ENCODE data around the gene PTGER2. TPM values are rescaled to one million over a fixed set of nuclear protein-coding genes. Genes with fewer than 3 reads are reported as not detected.

Gene PTGER2
- total RNA-seq, 2 donors from 2014 or later = 2.3 TPM; not detected in 1

- no peak overlapping the region for H3K4me3 ChIP-seq
- no peaks in the 10 kb centered on the region for H3K36me3 ChIP-seq (replicated peaks in 1 of 2; ENCODE audit: insufficient read depth in 1 of 2, low read depth in 2 of 2)
- intact Hi-C loops (cut with DNase I) = loop anchor here (10.0 kb wide), 1 partner anchor 175 kb away; no protein-coding TSS in a partner anchor
- H3K4me1 ChIP-seq = no peaks in the 10 kb centered on the region
- peak; percentile 68 for ATAC-seq
- peak in 1 of 4 donors; percentile 15 for DNase-seq
- no peak overlapping the region for H3K27ac ChIP-seq
- H3K9me3 ChIP-seq = no peaks in the 10 kb centered on the region
- TF ChIP-seq POLR2A (IDR thresholded peaks at IDR 0.05) = no peak
- TF ChIP-seq CTCF (IDR thresholded peaks at IDR 0.05) = peak; percentile 51 to 77 (median 61)
- H3K27me3 ChIP-seq = no peaks in the 10 kb centered on the region
Observed at GRCh38 chr14:52299692-52300278, 14.3 kb upstream of the PTGER2 start.

DNA sequence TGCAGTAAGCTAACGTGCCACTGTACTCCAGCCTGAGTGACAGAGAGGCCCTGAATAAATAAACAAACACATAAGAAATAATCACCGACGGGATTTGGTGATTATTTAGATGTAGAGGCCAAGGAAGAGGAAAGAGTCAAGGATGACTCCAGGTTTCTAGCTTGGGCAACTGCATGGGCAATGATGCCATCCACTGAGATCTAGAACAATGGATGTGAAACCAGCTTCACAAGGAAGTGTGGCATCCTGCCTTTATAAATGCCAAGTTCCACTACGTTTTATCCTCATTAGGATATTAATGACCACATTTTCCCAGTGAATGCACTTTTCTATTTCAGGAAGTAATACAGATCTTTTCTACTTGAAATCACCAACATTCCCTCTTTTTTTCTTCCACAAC, 10.9 kb upstream of the PTGER2 start:
- no peak for ATAC-seq
- intact Hi-C loops (cut with DNase I) = no loop called here

GRCh38 chr14:52304248-52304904, 9.7 kb upstream of the PTGER2 start:
- no peaks in the 10 kb centered on the region for H3K27me3 ChIP-seq
- no peak overlapping the region for H3K4me3 ChIP-seq
- no peak for TF ChIP-seq POLR2A (IDR thresholded peaks at IDR 0.05)
- no peak for TF ChIP-seq CTCF (IDR thresholded peaks at IDR 0.05)
- ATAC-seq (no peak), DNase-seq (no peak)
- H3K4me1 ChIP-seq = no peaks in the 10 kb centered on the region
- intact Hi-C loops (cut with DNase I) = no loop called here
- 63 to 71% methylated on average over 4 of the region's 4 CpGs for WGBS, 2 donors
- H3K36me3 ChIP-seq (replicated peaks in 1 of 2; ENCODE audit: insufficient read depth in 1 of 2, low read depth in 2 of 2) = no peaks in the 10 kb centered on the region
- H3K9me3 ChIP-seq = no peaks in the 10 kb centered on the region
- H3K27ac ChIP-seq = no peak overlapping the region

More for the DNA sequence above, 10.9 kb upstream of the PTGER2 start:
- TF ChIP-seq CTCF (IDR thresholded peaks at IDR 0.05) = no peak
- TF ChIP-seq POLR2A (IDR thresholded peaks at IDR 0.05) = no peak
- H3K27me3 ChIP-seq = no peaks in the 10 kb centered on the region
- no peak overlapping the region for H3K4me3 ChIP-seq
- H3K27ac ChIP-seq = no peak overlapping the region
- no peaks in the 10 kb centered on the region for H3K36me3 ChIP-seq (replicated peaks in 1 of 2; ENCODE audit: insufficient read depth in 1 of 2, low read depth in 2 of 2)
- no peaks in the 10 kb centered on the region for H3K4me1 ChIP-seq
- 48 to 55% methylated on average over 4 of the region's 4 CpGs for WGBS, 2 donors
- no peaks in the 10 kb centered on the region for H3K9me3 ChIP-seq
- no peak for DNase-seq

GRCh38 chr14:52305014-52305413, 9.1 kb upstream of the PTGER2 start:
- TF ChIP-seq CTCF (IDR thresholded peaks at IDR 0.05) = no peak
- TF ChIP-seq POLR2A (IDR thresholded peaks at IDR 0.05) = no peak
- Histone ChIP-seq H3K27ac (no peak overlapping the region), H3K36me3 (replicated peaks in 1 of 2; ENCODE audit: insufficient read depth in 1 of 2, low read depth in 2 of 2) (no peaks in the 10 kb centered on the region), H3K4me3 (no peak overlapping the region), H3K4me1 (no peaks in the 10 kb centered on the region), H3K27me3 (no peaks in the 10 kb centered on the region), H3K9me3 (no peaks in the 10 kb centered on the region)
- DNase-seq = no peak
- intact Hi-C loops (cut with DNase I) = no loop called here
- 82 to 86% methylated on average over 6 of the region's 6 CpGs for WGBS, 2 donors
- ATAC-seq = no peak

- intact Hi-C loops (cut with DNase I) = no loop called here
Observed at GRCh38 chr14:52307376-52307775, 6.7 kb upstream of the PTGER2 start.

More at GRCh38 chr14:52307376-52307775, 6.7 kb upstream of the PTGER2 start:
- no peaks in the 10 kb centered on the region for H3K27me3 ChIP-seq
- no peak for TF ChIP-seq POLR2A (IDR thresholded peaks at IDR 0.05)
- TF ChIP-seq CTCF (IDR thresholded peaks at IDR 0.05) = no peak
- 42 to 44% methylated on average over 4 of the region's 4 CpGs for WGBS, 2 donors
- no peak overlapping the region for H3K4me3 ChIP-seq
- DNase-seq (no peak), ATAC-seq (no peak)
- no peaks in the 10 kb centered on the region for H3K4me1 ChIP-seq
- no peak overlapping the region for H3K27ac ChIP-seq
- no peaks in the 10 kb centered on the region for H3K9me3 ChIP-seq
- no peaks in the 10 kb centered on the region for H3K36me3 ChIP-seq (replicated peaks in 1 of 2; ENCODE audit: insufficient read depth in 1 of 2, low read depth in 2 of 2)
